ENCODE measurements around the gene EIF2B4. TPM values are rescaled to one million over a fixed set of nuclear protein-coding genes. Genes with fewer than 3 reads are reported as not detected.

The EIF2B4 gene
- total and polyA plus RNA-seq, 2 of the 13 experiments (the other 11 are each of a cell fraction or from before 2014, with no cell fraction given), result 91.5 to 96.4 TPM

DNA sequence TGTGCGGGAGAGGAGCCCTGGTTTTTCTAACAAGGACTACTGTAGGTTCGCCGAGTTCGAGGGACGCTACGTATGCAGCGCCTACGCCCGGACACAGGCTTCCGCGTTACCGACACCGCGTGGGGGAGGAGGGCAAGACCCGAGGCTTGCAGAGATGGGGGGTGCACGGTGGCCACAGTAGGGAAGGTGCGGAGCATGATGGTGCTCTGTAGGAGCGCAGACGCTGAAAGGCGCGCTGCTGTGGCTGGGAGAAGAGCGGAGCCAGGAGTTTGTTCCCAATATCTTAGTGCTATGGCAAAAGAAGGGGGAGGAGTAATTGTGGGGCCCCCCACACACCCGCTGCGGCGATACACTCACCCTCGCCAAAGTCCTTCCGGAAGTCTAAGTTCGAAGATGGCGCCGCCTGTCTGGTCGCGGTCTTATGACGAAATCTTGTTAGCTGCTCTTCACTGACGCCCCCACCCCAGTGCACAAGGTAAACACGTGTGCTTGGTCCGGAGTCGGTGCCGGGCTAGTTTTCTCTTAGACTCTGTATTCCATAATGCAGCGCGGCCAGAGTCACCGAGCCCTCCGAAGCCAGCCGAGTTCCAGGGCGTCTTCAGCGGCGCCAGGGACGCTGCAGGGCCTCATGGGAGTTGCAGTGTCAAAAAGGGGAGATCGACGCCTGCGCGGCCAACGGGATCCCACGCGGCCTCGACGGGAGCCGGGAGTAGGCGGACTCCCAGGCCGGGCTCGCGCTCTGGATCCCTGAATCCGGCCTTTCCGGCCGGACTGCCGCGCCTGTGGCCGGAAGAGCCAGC, 13.6 kb downstream of the EIF2B4 start, which contains the start of gene GTF3C2 (continued):
- TF ChIP-seq, protein P1, sequence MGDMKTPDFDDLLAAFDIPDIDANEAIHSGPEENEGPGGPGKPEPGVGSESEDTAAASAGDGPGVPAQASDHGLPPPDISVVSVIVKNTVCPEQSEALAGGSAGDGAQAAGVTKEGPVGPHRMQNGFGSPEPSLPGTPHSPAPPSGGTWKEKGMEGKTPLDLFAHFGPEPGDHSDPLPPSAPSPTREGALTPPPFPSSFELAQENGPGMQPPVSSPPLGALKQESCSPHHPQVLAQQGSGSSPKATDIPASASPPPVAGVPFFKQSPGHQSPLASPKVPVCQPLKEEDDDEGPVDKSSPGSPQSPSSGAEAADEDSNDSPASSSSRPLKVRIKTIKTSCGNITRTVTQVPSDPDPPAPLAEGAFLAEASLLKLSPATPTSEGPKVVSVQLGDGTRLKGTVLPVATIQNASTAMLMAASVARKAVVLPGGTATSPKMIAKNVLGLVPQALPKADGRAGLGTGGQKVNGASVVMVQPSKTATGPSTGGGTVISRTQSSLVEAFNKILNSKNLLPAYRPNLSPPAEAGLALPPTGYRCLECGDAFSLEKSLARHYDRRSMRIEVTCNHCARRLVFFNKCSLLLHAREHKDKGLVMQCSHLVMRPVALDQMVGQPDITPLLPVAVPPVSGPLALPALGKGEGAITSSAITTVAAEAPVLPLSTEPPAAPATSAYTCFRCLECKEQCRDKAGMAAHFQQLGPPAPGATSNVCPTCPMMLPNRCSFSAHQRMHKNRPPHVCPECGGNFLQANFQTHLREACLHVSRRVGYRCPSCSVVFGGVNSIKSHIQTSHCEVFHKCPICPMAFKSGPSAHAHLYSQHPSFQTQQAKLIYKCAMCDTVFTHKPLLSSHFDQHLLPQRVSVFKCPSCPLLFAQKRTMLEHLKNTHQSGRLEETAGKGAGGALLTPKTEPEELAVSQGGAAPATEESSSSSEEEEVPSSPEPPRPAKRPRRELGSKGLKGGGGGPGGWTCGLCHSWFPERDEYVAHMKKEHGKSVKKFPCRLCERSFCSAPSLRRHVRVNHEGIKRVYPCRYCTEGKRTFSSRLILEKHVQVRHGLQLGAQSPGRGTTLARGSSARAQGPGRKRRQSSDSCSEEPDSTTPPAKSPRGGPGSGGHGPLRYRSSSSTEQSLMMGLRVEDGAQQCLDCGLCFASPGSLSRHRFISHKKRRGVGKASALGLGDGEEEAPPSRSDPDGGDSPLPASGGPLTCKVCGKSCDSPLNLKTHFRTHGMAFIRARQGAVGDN (CRISPR knock-in tag; IDR thresholded peaks at IDR 0.05), result peak; percentile 98
- TF ChIP-seq, protein P2, sequence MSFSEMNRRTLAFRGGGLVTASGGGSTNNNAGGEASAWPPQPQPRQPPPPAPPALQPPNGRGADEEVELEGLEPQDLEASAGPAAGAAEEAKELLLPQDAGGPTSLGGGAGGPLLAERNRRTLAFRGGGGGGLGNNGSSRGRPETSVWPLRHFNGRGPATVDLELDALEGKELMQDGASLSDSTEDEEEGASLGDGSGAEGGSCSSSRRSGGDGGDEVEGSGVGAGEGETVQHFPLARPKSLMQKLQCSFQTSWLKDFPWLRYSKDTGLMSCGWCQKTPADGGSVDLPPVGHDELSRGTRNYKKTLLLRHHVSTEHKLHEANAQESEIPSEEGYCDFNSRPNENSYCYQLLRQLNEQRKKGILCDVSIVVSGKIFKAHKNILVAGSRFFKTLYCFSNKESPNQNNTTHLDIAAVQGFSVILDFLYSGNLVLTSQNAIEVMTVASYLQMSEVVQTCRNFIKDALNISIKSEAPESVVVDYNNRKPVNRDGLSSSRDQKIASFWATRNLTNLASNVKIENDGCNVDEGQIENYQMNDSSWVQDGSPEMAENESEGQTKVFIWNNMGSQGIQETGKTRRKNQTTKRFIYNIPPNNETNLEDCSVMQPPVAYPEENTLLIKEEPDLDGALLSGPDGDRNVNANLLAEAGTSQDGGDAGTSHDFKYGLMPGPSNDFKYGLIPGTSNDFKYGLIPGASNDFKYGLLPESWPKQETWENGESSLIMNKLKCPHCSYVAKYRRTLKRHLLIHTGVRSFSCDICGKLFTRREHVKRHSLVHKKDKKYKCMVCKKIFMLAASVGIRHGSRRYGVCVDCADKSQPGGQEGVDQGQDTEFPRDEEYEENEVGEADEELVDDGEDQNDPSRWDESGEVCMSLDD (CRISPR knock-in tag; IDR thresholded peaks at IDR 0.05; ENCODE audit: borderline replicate concordance), result peak; percentile 23; the same call in 1 of the 2 replicates
- TF ChIP-seq, protein P3, sequence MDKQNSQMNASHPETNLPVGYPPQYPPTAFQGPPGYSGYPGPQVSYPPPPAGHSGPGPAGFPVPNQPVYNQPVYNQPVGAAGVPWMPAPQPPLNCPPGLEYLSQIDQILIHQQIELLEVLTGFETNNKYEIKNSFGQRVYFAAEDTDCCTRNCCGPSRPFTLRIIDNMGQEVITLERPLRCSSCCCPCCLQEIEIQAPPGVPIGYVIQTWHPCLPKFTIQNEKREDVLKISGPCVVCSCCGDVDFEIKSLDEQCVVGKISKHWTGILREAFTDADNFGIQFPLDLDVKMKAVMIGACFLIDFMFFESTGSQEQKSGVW (CRISPR knock-in tag; IDR thresholded peaks at IDR 0.05; ENCODE audit: borderline replicate concordance), result peak; percentile 86; the same call in 1 of the 2 replicates
- TF ChIP-seq ZNF230 (CRISPR knock-in tag; IDR thresholded peaks at IDR 0.05) (peak; percentile 77; the same call in 1 of the 2 replicates), ZBTB20 (CRISPR knock-in tag; IDR thresholded peaks at IDR 0.05; ENCODE audit: borderline replicate concordance, low read depth) (peak; percentile 64), ZNF264 (CRISPR knock-in tag; IDR thresholded peaks at IDR 0.05) (peak; percentile 78; the same call in 1 of the 2 replicates), RBM22 (optimal IDR thresholded peaks at IDR 0.05; ENCODE audit: low read length) (peak; percentile 96), CAMTA2 (CRISPR knock-in tag; IDR thresholded peaks at IDR 0.05; ENCODE audit: borderline replicate concordance) (peak; percentile 94; the same call in 1 of the 2 replicates), ZNF329 (CRISPR knock-in tag; IDR thresholded peaks at IDR 0.05; ENCODE audit: low read depth) (peak; percentile 41; the same call in 1 of the 2 replicates), ZFP90 (CRISPR knock-in tag; IDR thresholded peaks at IDR 0.05; ENCODE audit: borderline replicate concordance) (peak; percentile 65), KDM5A (IDR thresholded peaks at IDR 0.05; ENCODE audit: borderline replicate concordance, low read length) (peak; percentile 97), MTF1 (CRISPR knock-in tag; IDR thresholded peaks at IDR 0.05) (0 out of 2 replicates have a peak, but pooled peaks have one; percentile 47)
- TF ChIP-seq, protein P4, sequence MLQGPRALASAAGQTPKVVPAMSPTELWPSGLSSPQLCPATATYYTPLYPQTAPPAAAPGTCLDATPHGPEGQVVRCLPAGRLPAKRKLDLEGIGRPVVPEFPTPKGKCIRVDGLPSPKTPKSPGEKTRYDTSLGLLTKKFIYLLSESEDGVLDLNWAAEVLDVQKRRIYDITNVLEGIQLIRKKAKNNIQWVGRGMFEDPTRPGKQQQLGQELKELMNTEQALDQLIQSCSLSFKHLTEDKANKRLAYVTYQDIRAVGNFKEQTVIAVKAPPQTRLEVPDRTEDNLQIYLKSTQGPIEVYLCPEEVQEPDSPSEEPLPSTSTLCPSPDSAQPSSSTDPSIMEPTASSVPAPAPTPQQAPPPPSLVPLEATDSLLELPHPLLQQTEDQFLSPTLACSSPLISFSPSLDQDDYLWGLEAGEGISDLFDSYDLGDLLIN (CRISPR knock-in tag; IDR thresholded peaks at IDR 0.05; ENCODE audit: borderline replicate concordance), result peak; percentile 83; the same call in 1 of the 2 replicates
- TF ChIP-seq, protein P5, sequence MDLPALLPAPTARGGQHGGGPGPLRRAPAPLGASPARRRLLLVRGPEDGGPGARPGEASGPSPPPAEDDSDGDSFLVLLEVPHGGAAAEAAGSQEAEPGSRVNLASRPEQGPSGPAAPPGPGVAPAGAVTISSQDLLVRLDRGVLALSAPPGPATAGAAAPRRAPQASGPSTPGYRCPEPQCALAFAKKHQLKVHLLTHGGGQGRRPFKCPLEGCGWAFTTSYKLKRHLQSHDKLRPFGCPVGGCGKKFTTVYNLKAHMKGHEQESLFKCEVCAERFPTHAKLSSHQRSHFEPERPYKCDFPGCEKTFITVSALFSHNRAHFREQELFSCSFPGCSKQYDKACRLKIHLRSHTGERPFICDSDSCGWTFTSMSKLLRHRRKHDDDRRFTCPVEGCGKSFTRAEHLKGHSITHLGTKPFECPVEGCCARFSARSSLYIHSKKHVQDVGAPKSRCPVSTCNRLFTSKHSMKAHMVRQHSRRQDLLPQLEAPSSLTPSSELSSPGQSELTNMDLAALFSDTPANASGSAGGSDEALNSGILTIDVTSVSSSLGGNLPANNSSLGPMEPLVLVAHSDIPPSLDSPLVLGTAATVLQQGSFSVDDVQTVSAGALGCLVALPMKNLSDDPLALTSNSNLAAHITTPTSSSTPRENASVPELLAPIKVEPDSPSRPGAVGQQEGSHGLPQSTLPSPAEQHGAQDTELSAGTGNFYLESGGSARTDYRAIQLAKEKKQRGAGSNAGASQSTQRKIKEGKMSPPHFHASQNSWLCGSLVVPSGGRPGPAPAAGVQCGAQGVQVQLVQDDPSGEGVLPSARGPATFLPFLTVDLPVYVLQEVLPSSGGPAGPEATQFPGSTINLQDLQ (CRISPR knock-in tag; IDR thresholded peaks at IDR 0.05), result peak; percentile 79; the same call in 1 of the 2 replicates
